Transverse colon (tissue), 4 donors: ENCODE measurements around the gene TXNRD1. TPM values are rescaled to one million over a fixed set of nuclear protein-coding genes. Genes with fewer than 3 reads are reported as not detected.

Source experiments
- DNase-seq: peaks from one replicate; pipeline ENCODE4 v3.0.0-alpha.2; 2019
- H3K27ac ChIP-seq, 4 donors: fragments of 200-600 bp; sonication (generic); 2 replicates each; pipeline ENCODE4 v1.5.1; 2016 to 2018; ENCODE audit warnings: inconsistent platforms in 4 of 4
- H3K27me3 ChIP-seq: fragments of 200-600 bp; sonication (generic); 2 replicates; pipeline ENCODE4 v1.5.1; 2017; ENCODE audit warnings: inconsistent platforms
- H3K36me3 ChIP-seq, 4 donors: fragments of 200-600 bp; sonication (generic); 2 replicates each; pipeline ENCODE4 v1.5.1; 2017 to 2019; ENCODE audit warnings: inconsistent platforms in 4 of 4
- H3K4me1 ChIP-seq, 4 donors: fragments of 200-600 bp; sonication (generic); 2 replicates each; pipeline ENCODE4 v1.5.1; 2017 to 2020; ENCODE audit warnings: inconsistent platforms in 4 of 4
- H3K4me3 ChIP-seq, 4 donors: fragments of 200-600 bp; sonication (generic); 1 replicate in 1 of 4; 2 replicates in 3 of 4; pipeline versions ENCODE4 v1.5.1 to v1.6.1; 2017 to 2019; ENCODE audit warnings: inconsistent platforms in 4 of 4
- H3K9me3 ChIP-seq, 2 donors: fragments of 200-600 bp; sonication (generic); 2 replicates each; pipeline ENCODE4 v1.5.1; 2017 to 2019; ENCODE audit warnings: inconsistent platforms in 2 of 2
- EP300 ChIP-seq: sonication (generic); formaldehyde crosslinking; IDR thresholded peaks from one replicate; pipeline ENCODE4 v1.6.1; 2017; ENCODE audit warnings: antibody characterized with exemption, low read depth
- POLR2A ChIP-seq: fragments of 450-650 bp; IDR thresholded peaks from one replicate; pipeline ENCODE4 v1.6.1; 2016; ENCODE audit warnings: antibody characterized with exemption, mild to moderate bottlenecking, moderate library complexity
- POLR2AphosphoS5 ChIP-seq, 3 donors: sonication (generic); formaldehyde crosslinking; IDR thresholded peaks; one replicate each; pipeline ENCODE4 v1.6.1; 2016; ENCODE audit warnings: antibody characterized with exemption in 3 of 3
- WGBS, 2 donors: methylation state at CpG; one replicate each; pipeline ENCODE4 v1.1.5; 2018; ENCODE audit warnings: low coverage in 1 of 2; 5-methylcytosine and 5-hydroxymethylcytosine counted together
- in situ Hi-C, 4 donors: fragments of 200-750 bp; cut with MboI; loops; one replicate each; pipeline versions ENCODE4 v1.15.0 to v1.15.1; 2017; ENCODE audit warnings: low sequenced_read_pairs in 3 of 4, low pct_ligation_motif_present in 1 of 4, low pct_unique_long_range_greater_than_20kb in 1 of 4
- intact Hi-C: fragments of 100-400 bp; cut with DNase I; formaldehyde crosslinking; loops from one replicate; pipeline ENCODE4 v1.15.1; 2023; ENCODE audit warnings: low total_unique reads
- total RNA-seq, 4 donors: library from RNA; depleted of rRNA; stranded (reverse); fragments of >200 nt; gene quantifications; one replicate each; pipeline ENCODE4 v1.1.0, GENCODE V29; 2016
- TF ChIP-seq, protein P1 (sequence below), 5 experiments: fragments of 200-600 bp in 3 of 5; fragments of 450-650 bp in 2 of 5; sonication (generic) in 3 of 5; IDR thresholded peaks; 1 replicate in 2 of 5; 2 replicates in 3 of 5; pipeline ENCODE4 v1.5.1; 2016 to 2017; ENCODE audit warnings: antibody characterized with exemption in 5 of 5, inconsistent platforms in 3 of 5, mild to moderate bottlenecking in 2 of 5, moderate library complexity in 1 of 5

Gene TXNRD1
- total RNA-seq, 4 donors from 2014 or later: 72.9 to 127 (median 122) TPM

DNA sequence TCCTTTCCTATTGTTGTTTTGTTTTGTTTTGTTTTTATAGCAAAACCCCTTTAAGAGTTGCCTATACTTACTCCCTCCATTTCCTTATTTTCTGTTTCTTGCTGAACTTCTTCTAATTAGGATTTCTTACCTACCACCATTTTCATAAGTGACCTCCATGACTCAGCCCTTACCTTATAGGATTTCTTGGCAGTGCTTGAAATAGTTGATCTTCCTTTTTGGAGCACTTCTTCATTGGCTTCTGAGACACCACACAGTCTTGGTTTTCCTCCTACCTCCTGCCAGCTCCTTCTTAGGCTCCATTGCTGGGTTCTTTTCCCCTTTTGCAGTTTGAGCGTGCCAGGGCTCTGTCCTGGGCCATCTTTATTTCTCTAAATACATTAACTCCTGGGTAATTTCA is 64.5 kb downstream of the TXNRD1 start:
- WGBS, 2 donors: 100% methylated on average over 1 of the region's 1 CpG; no CpG with 5 or more reads in 1 of the 2 donors
- H3K9me3 ChIP-seq: no peaks in the 10 kb centered on the region
- no peaks in the 10 kb centered on the region for H3K27me3 ChIP-seq
- in situ Hi-C loops (loop anchor here in 1 of 4 donors (10.0 to 25.0 kb wide), 2 partner anchors 65 to 318 kb away; partner anchors contain the start of genes TDG and TXNRD1), intact Hi-C loops (no loop called here)
- DNase-seq: no peak
- H3K27ac ChIP-seq: peak overlapping the region in 2 of 4 donors; percentile 16 to 19
- H3K4me3 ChIP-seq: no peak overlapping the region
- TF ChIP-seq EP300: no peak
- TF ChIP-seq, protein P1, sequence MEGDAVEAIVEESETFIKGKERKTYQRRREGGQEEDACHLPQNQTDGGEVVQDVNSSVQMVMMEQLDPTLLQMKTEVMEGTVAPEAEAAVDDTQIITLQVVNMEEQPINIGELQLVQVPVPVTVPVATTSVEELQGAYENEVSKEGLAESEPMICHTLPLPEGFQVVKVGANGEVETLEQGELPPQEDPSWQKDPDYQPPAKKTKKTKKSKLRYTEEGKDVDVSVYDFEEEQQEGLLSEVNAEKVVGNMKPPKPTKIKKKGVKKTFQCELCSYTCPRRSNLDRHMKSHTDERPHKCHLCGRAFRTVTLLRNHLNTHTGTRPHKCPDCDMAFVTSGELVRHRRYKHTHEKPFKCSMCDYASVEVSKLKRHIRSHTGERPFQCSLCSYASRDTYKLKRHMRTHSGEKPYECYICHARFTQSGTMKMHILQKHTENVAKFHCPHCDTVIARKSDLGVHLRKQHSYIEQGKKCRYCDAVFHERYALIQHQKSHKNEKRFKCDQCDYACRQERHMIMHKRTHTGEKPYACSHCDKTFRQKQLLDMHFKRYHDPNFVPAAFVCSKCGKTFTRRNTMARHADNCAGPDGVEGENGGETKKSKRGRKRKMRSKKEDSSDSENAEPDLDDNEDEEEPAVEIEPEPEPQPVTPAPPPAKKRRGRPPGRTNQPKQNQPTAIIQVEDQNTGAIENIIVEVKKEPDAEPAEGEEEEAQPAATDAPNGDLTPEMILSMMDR (IDR thresholded peaks at IDR 0.05): no peak
- no peak for TF ChIP-seq POLR2A
- no peak for TF ChIP-seq POLR2AphosphoS5 (IDR thresholded peaks at IDR 0.05)
- peaks cover 0 to 17% (median 7%) of the 10 kb centered on the region in 4 donors for H3K4me1 ChIP-seq
- H3K36me3 ChIP-seq: no peaks in the 10 kb centered on the region

DNA sequence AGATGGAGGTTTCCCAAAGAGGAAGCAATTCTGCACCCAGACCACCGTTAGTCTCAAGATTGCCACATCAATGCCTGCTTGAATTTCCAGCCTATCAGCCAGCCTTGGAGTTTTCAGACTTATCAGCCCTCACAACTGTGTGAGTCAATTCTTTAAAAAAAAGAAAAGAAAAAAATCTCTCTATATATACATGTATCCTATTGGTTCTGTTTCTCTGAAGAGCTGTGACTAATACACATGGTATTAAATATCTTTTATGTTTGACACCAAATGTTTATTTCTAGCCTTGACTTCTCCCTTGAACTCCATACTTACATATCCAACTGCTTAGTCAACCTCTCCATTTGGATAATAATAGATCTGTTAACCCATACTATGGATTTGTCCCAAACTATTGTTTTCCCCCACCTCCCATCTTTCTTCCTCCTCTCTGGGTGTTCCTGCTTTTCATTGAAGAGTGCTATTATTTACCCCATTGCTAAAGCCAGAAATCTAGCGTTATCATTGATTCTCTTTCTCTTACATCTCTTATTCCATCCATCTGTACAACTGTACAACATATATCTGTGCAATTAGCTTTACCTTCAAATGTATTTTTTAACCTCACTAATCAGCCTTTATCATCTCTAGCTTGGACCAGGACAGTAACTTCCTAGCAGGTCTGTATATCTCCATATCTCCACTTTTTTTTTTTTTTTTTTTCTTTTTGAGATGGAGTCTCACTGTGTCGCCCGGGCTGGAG is 65.3 kb downstream of the TXNRD1 start:
- DNase-seq: no peak
- no peak overlapping the region for H3K4me3 ChIP-seq
- peaks cover 5 to 23% (median 14%) of the 10 kb centered on the region in 4 donors for H3K4me1 ChIP-seq
- H3K27ac ChIP-seq: peak overlapping the region in 2 of 4 donors; percentile 16 to 19
- intact Hi-C loops: no loop called here
- no peaks in the 10 kb centered on the region for H3K27me3 ChIP-seq
- in situ Hi-C loops: loop anchor here in 1 of 4 donors (10.0 to 25.0 kb wide), 2 partner anchors 66 to 319 kb away; partner anchors contain the start of genes TDG and TXNRD1
- no peaks in the 10 kb centered on the region for H3K9me3 ChIP-seq
- 49 to 71% methylated on average over 2 to 4 of the region's 4 CpGs for WGBS, 2 donors
- TF ChIP-seq EP300: no peak
- TF ChIP-seq, protein P1 (IDR thresholded peaks at IDR 0.05): no peak
- no peak for TF ChIP-seq POLR2AphosphoS5 (IDR thresholded peaks at IDR 0.05)
- no peak for TF ChIP-seq POLR2A
- H3K36me3 ChIP-seq: no peaks in the 10 kb centered on the region

DNA sequence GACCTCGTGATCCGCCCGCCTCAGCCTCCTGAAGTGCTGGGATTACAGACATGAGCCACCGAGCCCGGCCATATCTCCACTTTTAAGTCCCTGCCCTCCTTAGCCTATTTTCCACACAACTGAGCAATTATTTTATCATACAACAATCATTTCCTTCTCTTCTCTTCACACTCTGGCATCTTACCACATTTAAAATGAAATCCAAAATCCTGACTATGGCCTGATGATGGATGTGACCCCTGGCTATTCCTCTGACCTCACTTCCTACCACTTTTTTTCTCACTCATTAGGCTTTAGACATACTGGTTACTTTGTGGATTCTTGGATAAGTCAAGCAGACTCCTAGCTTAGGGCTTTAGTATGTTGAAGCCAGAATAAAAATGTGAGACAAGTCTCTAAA is 66.1 kb downstream of the TXNRD1 start:
- H3K4me3 ChIP-seq: no peak overlapping the region
- no peaks in the 10 kb centered on the region for H3K27me3 ChIP-seq
- intact Hi-C loops (no loop called here), in situ Hi-C loops (loop anchor here in 1 of 4 donors (10.0 to 25.0 kb wide), 2 partner anchors 67 to 319 kb away; partner anchors contain the start of genes TDG and TXNRD1)
- 85 to 100% methylated on average over 5 of the region's 5 CpGs for WGBS, 2 donors
- TF ChIP-seq, protein P1 (IDR thresholded peaks at IDR 0.05): no peak
- TF ChIP-seq POLR2A (no peak), POLR2AphosphoS5 (IDR thresholded peaks at IDR 0.05) (no peak), EP300 (no peak)
- no peak overlapping the region for H3K27ac ChIP-seq
- H3K36me3 ChIP-seq: no peaks in the 10 kb centered on the region
- peaks cover 11 to 26% (median 21%) of the 10 kb centered on the region in 4 donors for H3K4me1 ChIP-seq
- no peak for DNase-seq
- H3K9me3 ChIP-seq: no peaks in the 10 kb centered on the region

DNA sequence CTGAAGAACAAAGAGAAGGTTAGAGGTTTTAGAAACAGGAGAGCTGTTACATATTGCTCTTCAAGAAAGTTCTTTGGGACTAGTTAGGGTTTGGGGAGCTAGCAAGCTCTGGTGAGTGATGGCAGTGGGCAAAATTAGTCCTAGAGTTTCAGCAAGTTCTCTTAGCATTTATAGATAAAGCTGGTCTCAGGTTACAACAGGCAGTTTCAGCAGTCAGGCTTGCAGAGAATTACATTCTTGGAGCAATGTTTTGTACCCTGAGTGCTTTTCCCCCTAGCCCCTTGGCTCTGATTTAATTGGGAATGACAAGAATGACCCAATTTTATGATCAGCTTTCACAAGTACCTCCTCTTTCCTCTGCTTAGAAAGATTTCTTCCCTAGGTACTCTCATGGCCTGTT is 66.5 kb downstream of the TXNRD1 start:
- in situ Hi-C loops: loop anchor here in 1 of 4 donors (10.0 to 25.0 kb wide), 2 partner anchors 67 to 320 kb away; partner anchors contain the start of genes TDG and TXNRD1
- intact Hi-C loops: no loop called here
- Histone ChIP-seq H3K27me3 (no peaks in the 10 kb centered on the region), H3K36me3 (no peaks in the 10 kb centered on the region), H3K9me3 (no peaks in the 10 kb centered on the region), H3K4me3 (no peak overlapping the region), H3K4me1 (peaks cover 11 to 22% (median 19%) of the 10 kb centered on the region in 4 donors), H3K27ac (no peak overlapping the region)
- TF ChIP-seq EP300 (no peak), POLR2AphosphoS5 (IDR thresholded peaks at IDR 0.05) (no peak), POLR2A (no peak)
- TF ChIP-seq, protein P1 (IDR thresholded peaks at IDR 0.05): no peak
- no peak for DNase-seq
